GM18858 (cell line): Measurements from ENCODE around the gene NOM1.

ENCODE experiments used
- ATAC-seq: cut with Tn5 transposase; IDR thresholded peaks from one replicate; pipeline ENCODE4 v1.9.1; 2021; ENCODE audit not compliant: unreplicated experiment

Gene NOM1

DNA sequence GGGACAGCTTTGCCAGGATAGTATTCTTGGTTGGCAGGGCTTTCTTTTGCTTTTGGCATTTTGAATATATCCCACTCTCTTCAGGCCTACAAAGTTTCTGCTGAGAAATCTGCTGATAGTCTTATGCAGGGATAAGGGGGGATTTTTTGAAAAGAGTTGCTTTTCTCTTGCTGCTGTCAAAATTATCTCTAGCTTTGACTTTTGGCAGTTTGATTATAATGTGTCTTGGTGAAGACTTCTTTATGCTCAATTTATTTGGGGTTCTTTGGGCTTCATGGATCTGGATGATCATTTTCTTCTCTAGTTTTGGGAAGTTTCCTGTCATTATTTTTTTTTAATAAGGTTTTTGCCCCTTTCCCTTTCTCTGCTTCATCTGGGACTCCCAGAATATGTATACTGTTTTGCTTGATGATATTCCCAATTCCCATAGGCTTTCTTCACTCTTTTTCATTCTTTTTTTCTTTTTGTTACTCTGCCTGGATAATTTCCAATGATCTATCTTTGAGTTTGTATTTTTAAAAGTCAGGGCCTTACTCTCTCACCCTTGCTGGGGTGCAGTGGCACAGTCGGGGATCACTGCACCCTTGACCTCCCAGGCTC, 29.6 kb downstream of the NOM1 start:
- no peak for ATAC-seq

DNA sequence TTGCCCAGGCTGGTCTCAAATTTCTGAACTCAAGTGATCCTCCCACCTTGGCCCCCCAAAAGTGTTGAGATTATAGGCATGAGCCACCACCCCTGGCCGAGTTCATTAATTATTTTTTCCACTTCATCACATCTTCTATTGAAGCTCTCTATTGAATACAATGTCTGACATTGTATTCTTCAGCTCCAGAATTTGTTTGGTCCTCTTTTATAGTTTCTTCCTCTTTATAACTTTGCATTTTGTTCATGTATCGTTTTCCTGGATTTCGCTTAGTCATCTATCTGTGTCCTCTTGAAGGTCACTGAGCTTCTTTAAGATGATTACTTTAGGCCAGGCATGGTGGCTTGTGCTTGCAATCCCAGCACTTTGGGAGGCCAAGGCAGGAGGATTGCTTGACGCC, 30.2 kb downstream of the NOM1 start:
- no peak for ATAC-seq

DNA sequence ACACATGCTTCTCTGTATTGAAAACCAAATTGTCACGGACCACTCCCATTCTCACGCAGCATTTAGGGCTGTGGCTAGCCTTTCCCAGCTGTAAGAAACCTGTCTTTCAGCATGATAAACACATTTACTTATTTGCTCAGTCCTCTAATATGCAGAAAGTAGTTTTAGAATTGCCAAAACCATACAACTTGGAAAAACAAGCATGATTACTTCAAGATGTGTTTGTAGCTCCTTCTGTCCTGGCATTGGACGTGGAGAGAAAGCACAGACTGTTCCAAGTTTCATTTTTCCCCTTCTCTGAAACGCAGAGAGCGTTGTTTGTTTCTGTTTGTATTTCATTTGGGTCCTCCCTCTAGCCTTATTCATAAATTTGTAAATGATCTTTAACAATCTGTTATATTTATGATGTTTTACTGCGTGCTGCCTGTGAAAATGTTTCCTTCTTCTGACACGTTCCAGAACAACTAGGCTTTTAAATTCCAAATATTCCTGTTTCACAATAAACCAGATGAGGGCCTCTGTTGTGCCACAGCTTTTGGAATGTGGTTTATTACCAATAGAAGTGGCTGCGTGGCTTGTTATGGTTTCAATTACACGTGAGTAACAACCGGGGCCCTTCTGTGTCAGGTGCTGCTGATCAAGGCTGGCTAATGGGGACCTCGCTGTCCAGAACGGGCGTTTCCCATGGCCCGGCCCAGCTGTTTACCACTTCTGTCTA, 34.8 kb downstream of the NOM1 start:
- no peak for ATAC-seq

DNA sequence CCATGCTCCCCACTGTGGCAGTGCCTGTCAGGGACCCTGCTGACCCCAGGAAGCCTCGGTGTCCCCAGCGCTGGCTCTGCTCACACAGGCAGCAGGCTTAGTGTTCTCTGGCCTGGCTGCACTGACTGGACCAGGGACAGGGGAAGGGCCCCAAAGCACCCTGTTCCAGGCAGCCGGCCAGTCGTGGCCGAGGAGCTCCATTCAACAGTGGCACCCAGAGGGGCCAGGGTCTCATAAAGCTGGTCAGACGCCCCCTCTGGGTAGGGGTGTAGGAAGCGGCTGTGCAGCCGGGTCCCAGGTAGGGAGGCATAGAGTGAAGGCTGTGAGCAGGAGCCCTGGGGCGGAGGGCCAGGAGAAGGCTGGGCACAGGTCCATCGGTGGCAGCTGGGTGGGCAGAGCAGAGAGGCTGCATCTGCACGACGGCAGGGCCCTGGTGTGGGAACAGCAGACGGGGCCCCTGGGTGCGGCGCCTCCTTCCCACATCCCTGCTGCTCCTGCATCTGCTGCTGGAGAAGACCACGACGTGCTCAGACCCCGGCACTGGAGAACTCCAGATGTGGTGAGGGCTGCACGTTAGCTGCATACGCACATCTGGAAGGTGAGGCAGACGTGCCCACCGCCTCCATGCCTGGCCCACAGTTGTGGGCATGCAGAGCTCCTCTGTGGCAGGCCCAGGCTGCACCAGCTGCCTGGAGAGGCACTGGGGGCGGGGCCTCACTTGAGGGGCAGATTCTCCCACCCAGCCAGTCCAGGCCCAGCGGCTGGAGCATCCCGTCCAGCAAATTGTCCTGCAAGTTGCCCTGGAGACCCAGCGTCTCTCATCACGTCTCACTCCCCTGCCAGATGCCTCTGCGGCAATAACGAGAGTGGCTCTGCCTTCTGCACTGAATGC, 35.8 kb downstream of the NOM1 start:
- ATAC-seq = no peak

DNA sequence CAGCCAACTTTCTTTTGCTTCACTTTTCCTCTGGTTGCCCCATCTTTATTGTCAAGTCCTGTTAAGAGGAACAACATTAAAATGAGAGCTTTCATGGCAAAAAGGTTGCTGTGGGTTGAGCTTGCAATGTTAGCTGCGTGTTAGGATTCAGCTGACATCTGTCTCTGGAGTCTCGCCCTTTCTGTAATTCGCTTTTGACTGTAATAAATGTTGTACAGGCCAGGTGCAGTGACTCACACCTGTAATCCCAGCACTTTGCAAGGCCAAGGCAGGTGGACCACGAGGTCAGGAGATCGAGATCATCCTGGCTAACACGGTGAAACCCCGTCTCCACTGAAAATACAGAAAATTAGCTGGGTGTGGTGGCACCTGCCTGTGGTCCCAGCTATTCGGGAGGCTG, 36.9 kb downstream of the NOM1 start:
- ATAC-seq = no peak

DNA sequence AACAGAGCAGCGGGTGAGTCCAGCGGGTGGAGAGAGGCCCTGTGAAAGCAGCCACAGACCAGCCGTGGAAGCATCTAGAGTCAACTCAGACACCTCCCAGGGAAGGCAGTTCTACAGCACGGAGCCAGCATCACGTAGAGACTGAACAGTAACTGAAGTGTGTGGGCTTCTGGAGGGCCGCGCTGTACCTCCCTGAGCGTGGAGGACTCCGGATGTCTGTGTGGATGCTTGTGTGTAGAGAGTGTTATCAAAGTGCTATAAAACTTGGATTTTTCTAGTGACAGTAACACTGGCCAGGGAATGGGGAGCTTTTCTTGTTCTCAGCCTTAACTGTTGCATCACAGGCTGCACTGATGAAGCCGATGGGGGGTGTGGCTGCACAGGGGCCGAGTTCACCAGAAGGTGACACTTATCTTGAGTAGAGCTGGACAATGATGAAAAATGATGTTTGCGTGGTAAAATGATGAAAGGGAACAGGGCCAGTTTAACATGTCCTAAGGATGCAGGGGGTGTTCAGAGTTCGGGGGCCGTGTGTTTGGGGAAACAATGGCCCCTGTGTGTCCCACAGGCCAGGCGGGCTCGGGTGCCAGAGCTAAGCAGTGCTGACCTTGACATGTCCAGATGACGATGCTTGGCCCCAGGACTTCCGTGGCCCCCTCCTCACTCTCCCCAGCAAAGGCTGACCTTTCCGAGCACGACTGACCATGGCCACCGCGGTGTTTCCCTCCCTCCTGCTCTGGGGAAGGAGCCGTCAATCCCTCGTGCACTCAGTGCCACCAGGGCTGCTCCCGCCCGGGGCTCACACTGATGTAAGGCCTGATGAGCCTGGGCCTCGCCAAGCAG, 39.1 kb downstream of the NOM1 start:
- ATAC-seq = no peak

DNA sequence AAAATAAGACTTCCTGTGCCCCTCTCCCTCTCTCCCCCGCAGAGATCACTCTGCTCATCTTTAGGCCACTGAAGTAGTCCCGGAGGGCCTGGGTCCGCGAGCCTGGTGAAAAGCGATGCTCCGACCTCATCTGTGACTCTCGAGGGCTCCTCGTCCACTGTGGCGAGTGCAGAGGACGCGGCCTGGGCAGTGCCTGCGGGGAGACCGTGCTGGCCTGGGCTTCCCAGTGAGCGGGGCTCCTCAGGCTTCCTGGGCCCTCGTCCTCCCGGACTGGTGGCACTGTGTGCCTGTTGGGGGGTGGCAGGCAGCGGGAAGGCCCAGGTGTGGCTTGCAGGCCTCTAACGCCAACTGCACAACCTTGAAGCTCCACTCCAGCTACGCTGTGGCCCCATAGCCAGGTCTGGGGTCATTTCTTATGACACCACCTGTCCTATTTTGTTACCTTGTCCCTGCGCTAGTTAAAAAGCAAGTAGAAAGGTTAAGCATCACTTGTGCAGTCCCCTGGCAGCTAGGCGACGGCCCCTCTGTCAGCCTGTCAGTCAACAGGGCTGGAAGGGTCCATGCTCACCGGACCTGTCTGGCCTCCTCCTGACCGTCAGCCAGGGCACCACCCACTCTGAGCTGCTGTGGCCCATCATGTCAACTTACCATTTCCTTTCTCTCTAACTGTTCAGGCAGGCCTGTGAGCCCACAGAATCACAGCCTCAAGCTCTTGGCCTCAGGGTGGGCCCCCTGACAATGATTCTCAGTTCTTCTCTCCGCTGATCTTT, 40.4 kb downstream of the NOM1 start:
- no peak for ATAC-seq

DNA sequence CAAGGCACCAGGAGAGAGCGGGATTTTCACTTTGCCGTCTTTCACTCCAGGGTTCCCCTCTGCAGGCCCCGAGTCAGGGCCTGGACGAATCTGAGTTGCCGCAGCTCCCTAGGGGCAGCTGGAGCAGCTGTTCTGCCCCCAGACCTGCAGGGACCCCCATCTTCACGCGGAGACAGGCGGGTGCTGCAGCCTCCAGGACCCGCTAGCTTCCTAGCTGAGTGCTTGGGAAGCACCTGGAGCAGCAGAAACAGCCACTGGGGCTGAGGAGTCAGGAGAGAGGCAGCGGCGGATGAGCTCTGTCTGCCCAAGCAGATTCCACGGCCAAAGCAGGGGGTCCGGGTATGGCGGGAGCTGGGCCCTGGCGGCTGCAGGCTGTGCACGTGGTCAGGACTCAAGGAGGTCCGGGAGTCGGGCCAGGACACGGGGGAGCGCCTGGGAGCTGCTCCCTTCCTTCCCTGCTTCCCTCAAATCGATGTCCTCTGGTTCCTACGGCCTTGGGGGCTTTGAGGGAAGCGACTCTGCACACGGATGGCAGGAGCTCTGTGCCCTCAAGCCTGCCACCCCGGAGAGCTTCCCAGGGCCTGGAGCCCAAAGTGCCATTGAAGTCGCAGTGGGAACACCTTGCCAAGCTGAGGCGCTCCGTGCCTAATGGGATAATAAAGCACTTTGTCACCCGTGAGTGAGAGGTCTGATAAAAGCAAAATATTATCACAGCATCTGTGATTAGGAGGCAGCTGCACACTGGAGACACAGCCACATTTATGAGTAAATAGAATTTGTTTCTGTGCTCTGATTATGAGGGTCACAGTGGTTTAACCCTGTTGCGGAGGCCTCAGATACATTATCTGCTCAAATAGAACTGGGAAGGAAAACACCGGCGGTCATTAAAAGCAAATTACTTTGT, 43.8 kb downstream of the NOM1 start:
- no peak for ATAC-seq

DNA sequence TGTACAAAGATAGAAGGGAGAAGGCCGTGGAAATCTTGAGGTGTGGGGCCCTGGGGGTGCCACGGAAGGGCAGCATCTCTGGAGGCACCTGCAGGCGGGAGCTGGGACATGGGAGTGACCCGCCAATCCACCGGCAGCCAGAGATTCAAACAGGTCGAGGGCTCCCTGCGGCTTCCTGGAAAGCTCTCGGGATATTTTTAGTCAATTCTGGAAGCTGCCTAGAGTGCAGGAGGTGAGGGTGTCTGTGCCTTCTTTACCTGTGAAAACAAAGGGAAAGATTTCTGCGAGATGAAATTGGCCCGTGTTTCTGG, 44.4 kb downstream of the NOM1 start:
- no peak for ATAC-seq

DNA sequence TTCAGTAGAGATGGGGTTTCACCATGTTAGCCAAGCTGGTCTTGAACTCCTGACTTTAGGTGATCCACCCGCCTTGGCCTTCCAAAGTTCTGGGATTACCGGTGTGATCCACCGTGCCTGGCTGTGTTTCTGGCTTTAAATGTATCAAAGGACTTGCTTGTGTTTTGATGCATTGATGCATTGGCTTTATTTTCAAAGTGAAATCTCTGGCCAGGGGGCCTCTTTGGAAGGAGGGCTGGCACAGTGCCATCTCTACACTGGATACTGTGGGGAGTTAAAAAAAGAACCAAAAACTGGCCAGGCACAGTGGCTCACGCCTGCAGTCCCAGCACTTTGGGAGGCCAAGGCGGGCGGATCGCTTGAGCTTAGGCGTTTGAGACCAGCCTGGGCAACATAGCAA, 44.9 kb downstream of the NOM1 start:
- ATAC-seq = no peak

DNA sequence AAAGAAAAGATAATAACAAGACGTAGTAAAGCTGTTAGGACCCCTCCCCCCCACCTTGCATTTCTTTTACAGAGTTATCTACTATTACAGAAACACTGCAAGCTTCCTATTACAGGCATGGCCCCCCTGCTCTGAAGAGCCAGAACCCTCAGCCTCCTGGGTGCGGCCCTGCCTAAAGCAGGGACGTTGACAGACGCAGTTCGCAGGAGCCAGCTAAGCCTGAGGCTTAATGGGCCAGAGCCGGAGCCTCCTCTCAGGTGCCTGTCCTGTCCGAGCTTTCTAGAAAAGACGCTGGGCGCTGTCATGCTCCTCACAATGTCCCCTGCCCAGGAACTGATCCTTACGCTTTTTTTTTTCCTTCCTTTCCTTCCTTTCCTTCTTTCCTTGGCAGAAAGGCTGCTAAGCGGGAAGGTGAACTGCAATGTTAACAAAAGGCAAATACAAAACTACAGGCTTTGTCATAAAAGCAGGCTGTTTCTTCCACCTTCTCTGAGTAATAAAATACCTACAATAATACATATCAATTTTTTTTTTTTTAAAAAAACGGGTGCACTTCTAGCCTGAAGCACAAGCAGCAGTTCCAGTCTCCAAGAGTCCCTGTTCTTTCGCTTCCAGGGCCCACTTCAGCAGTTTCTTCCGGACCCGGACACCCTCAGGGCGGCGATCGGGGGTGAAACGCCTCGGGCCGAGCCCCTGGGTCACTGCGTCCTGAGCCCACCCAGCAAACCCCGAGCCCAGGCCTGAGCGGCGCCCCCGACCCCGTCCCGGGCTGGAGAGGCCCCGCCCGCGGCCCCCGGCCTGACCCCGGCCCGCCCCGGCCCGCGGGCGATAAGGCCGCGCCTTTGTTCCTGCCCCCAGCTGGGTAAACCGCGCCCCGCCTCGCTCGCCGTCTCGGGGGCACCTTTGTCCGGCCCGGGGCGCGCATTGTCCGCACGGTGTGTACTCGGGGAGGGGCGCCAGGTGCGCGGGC, 49.8 kb downstream of the NOM1 start:
- no peak for ATAC-seq

DNA sequence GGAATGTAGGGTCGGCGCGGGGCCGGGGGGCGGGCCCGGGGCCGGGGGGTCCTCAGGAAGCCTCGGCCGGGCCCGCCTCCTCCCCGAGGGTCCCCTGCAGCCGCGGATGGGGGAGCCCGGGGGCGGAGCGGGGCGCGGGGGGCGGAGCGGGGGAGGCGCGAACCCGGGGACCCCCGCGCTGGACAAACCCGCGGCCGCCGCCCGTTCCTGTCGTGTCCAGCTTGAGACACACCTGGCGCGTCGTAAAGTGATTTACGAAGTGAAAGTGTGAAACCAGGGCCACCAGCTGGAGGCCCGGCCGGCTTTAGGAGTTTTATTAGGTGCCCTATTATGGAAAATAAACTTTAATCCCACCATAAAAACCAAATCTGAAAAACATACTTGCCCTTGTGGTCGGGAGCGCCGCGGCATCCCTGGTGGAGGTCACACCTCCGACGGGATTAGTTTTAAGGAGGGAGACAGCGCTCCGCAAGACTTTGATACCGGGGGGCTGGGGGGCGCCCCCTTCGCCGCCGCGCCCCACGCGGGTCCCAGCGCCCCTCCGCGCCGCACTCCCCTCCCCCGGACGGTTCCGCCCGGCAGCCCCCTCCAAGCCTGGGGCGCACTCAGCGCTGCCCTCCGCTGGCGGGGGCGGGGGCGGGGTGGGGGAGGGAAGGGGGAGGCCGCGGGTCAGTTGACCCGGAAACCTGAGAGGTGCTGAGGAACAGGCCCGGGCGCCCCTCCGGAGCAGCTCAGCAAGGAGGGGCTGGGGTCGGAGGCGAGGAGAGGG, 50.6 kb downstream of the NOM1 start:
- ATAC-seq = no peak

DNA sequence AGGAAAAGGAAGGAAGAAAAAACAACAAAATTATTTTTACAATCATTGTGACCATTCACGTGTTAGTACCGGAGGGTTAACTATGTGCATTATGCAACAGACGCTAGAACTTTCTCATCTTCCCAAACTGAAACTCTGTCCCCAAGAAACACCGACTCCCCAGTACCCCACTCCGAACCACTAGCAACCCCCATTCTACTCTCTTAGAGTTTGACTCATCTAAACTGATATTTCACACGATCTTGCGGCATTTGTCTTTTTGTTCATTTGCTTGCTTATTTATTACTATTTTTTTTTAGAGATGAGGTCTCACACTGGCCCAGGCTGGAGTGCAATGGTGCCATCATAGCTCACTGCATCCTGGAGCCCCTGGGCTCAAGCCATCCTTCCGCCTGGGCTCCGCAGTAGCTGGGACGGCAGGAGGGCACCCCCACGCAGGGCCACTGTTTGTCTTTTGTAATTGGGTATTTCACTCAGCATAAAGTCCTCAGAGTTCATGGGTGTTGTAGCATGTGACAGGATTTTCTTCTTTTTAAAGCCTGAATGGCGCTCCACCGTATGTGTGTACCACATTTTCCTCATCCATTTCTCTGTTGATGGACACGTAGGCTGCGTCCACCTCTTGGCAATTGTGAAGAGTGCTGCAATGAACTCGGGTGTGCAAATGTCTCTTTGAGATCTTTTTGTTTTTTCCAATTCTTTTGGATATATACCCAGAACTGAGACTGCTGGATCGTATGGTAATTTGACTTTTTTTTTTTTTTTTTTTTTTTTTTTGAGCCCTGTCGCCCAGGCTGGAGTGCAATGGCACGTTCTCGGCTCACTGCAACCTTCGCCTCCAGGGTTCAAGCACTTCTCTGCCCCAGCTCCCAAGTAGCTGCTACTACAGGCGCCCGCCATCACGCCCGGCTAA, 51.5 kb downstream of the NOM1 start:
- no peak for ATAC-seq

DNA sequence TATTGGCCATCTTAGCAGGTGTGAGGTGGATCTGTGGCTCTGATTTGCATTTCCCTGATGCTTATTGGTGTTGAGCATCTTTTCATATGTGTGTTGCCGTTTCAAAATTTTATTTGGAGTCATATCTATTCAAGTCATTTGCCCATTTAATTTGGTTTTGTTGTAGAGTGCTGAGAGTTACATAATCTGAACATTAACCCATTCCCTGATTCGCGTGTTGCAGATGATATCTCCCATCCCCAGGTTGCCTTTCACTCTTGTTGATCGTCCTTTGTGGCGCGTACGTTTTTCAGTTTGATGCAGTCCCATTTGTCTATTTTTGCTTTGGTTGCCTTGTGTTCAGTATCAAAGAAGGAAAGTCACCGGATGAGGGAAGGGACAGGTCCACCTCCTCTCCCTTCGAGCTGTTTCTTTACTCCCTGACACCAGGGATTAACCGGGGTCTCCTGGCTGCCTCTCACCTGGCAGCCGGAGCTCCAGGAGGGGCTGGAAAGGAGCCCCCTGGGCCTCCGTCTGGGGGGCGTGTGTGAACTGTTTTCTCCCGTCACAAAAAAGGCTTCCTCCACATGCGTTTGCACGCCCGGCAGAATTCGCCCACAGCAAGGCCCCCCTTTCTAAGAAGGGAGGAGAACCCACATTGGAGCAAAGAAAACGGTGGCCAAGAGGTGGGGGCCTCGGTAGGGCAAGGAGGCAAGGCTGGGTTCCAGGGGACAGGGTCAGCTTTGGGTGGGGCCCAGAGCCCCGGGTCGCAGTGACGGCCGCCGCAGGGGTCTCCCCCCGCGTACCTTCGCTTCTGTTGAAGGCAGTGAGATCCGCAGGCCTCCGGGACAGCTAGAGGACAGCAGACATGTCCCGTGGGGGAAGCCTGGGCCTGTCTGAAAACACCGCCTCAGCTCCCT, 52.7 kb downstream of the NOM1 start:
- ATAC-seq = no peak

DNA sequence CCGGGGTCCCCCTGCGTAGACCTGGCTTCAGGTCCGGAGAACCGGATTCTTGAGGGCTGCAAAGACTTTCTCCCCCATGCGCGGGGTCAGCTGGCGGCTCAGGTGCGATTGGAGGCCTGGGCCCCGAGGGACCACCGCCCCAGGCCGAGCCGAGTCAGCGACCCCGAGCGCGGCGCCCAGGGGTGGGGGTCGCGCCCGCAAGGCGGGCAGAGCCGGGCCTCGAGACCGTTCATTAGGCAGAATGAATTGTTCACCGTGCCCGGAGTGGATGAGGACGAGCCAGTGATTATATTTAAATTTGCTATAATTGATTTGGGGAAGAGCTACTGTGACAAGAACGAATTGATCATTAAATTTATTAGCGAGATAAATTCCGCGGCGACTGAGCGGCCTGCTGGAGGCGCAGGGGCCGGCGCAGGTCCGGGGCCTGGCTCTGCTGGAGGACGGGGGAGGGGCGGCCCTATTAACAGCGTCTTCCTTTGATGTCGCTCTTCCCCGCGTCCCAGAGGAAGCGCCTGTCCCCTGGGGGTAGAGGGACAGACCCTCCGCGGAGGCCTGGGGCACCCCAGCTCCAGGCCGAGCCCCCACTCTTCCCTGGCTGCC, 53.4 kb downstream of the NOM1 start:
- no peak for ATAC-seq
